GM21515 (cell line): ENCODE data around the gene SMAD3.
A peak's percentile ranks its signal among the peaks of the same experiment; 100 is the strongest.

Experiments
- ATAC-seq: cut with Tn5 transposase; IDR thresholded peaks from one replicate; pipeline ENCODE4 v1.9.1; 2021; ENCODE audit not compliant: unreplicated experiment

SMAD3 gene

GRCh38 chr15:67080118-67080899 lies 14.9 kb downstream of the SMAD3 start:
- no peak for ATAC-seq

GRCh38 chr15:67080900-67081431 lies 15.6 kb downstream of the SMAD3 start:
- ATAC-seq: peak; percentile 33

GRCh38 chr15:67082007-67082536 lies 16.7 kb downstream of the SMAD3 start:
- no peak for ATAC-seq

- no peak for ATAC-seq
Measured at GRCh38 chr15:67083135-67083762, 17.8 kb downstream of the SMAD3 start.

- no peak for ATAC-seq
Measured at GRCh38 chr15:67084561-67084960, 19.2 kb downstream of the SMAD3 start.

- ATAC-seq: peak; percentile 16
Measured at GRCh38 chr15:67085237-67085817, 19.9 kb downstream of the SMAD3 start.

GRCh38 chr15:67085818-67086636 lies 20.6 kb downstream of the SMAD3 start:
- peak; percentile 44 for ATAC-seq

GRCh38 chr15:67086637-67086914 lies 21.2 kb downstream of the SMAD3 start:
- no peak for ATAC-seq

- ATAC-seq: no peak
Measured at GRCh38 chr15:67087507-67088172, 22.2 kb downstream of the SMAD3 start.

GRCh38 chr15:67089217-67090193 lies 24.1 kb downstream of the SMAD3 start:
- no peak for ATAC-seq

- ATAC-seq: no peak
Measured at GRCh38 chr15:67090297-67091070, 25.1 kb downstream of the SMAD3 start.

- peak; percentile 67 for ATAC-seq
Measured at GRCh38 chr15:67091071-67091979, 25.9 kb downstream of the SMAD3 start.

GRCh38 chr15:67091980-67092677 lies 26.7 kb downstream of the SMAD3 start:
- no peak for ATAC-seq

GRCh38 chr15:67092752-67093503 lies 27.5 kb downstream of the SMAD3 start:
- no peak for ATAC-seq

GRCh38 chr15:67093504-67093862 lies 28.1 kb downstream of the SMAD3 start:
- ATAC-seq: peak; percentile 37
